PC-9 (cell line): ENCODE data around the gene RTEL1. TPM values are rescaled to one million over a fixed set of nuclear protein-coding genes. Genes with fewer than 3 reads are reported as not detected.

ENCODE experiments used
- BruUV-seq: library from RNA; stranded (reverse); fragments of 400-500 nt; replicated peaks from 2 replicates; lab custom pipeline; 2021; lab: Mats Ljungman, UMichigan
- CTCF ChIA-PET: fragments of 300-600 bp; sonication (Branson Sonifier 250); formaldehyde crosslinking; loops from one replicate; lab custom pipeline; 2022; ENCODE audit warnings: antibody characterized with exemption; lab: Charles Lee
- POLR2A ChIA-PET: fragments of 300-600 bp; sonication (Branson Sonifier 250); formaldehyde crosslinking; loops from one replicate; lab custom pipeline; 2022; ENCODE audit warnings: antibody characterized with exemption; ENCODE audit not compliant: unreplicated experiment; lab: Charles Lee
- DNase-seq, 2 experiments: peaks; one replicate each; pipeline versions ENCODE4 v3.0.0 to v3.0.0-alpha.2; 2015 to 2022; ENCODE audit warnings: mixed read lengths in 1 of 2
- H2AFZ ChIP-seq: fragments of 200-600 bp; sonication (generic); 2 replicates; pipeline ENCODE4 v1.8.1; 2017; ENCODE audit warnings: antibody characterized with exemption
- H3F3A ChIP-seq: fragments of 200-600 bp; sonication (generic); 2 replicates; pipeline ENCODE4 v1.8.1; 2017; ENCODE audit warnings: antibody characterized with exemption, mild to moderate bottlenecking, low read depth; ENCODE audit not compliant: insufficient read depth
- H3K27ac ChIP-seq: fragments of 200-600 bp; sonication (generic); 2 replicates; pipeline ENCODE4 v1.6.1; 2016; ENCODE audit warnings: mixed run types
- H3K27me3 ChIP-seq: fragments of 200-600 bp; sonication (generic); 2 replicates; pipeline ENCODE4 v1.6.1; 2016; ENCODE audit warnings: low read depth, mixed run types; ENCODE audit not compliant: insufficient read depth
- H3K36me3 ChIP-seq: fragments of 200-600 bp; sonication (generic); 2 replicates; pipeline ENCODE4 v1.6.1; 2016; ENCODE audit warnings: low read depth, mixed run types
- H3K4me1 ChIP-seq: fragments of 200-600 bp; sonication (generic); replicated peaks from 2 replicates; pipeline ENCODE4 v1.6.1; 2016; ENCODE audit warnings: mixed run types; ENCODE audit not compliant: insufficient read depth
- H3K4me2 ChIP-seq: fragments of 200-600 bp; sonication (generic); 2 replicates; pipeline ENCODE4 v1.6.1; 2017; ENCODE audit warnings: mixed run types
- H3K4me3 ChIP-seq: fragments of 200-600 bp; sonication (generic); 2 replicates; pipeline ENCODE4 v1.6.1; 2016; ENCODE audit warnings: mixed run types
- H3K79me2 ChIP-seq: fragments of 200-600 bp; sonication (generic); 2 replicates; pipeline ENCODE4 v1.6.1; 2017; ENCODE audit warnings: low read depth, mixed run types
- H3K9me2 ChIP-seq: fragments of 200-600 bp; sonication (generic); 2 replicates; pipeline ENCODE4 v1.8.1; 2017; ENCODE audit warnings: mild to moderate bottlenecking; ENCODE audit not compliant: insufficient read depth
- H3K9me3 ChIP-seq: fragments of 200-600 bp; sonication (generic); 2 replicates; pipeline ENCODE4 v1.8.1; 2016; ENCODE audit warnings: low read depth; ENCODE audit not compliant: insufficient read depth
- H4K20me1 ChIP-seq: fragments of 200-600 bp; sonication (generic); 2 replicates; pipeline ENCODE4 v1.8.1; 2017; ENCODE audit not compliant: insufficient read depth
- EZH2 ChIP-seq: fragments of 200-600 bp; sonication (generic); IDR thresholded peaks from 2 replicates; pipeline ENCODE4 v1.8.0; 2017; ENCODE audit warnings: antibody characterized with exemption, low read depth
- intact Hi-C: fragments of 100-400 bp; cut with micrococcal nuclease; formaldehyde crosslinking; loops from one replicate; pipeline ENCODE4 v1.10.0; 2022; ENCODE audit not compliant: unreplicated experiment
- total RNA-seq: library from RNA; stranded (reverse); gene quantifications from 2 replicates; pipeline ENCODE4 v1.2.3, GENCODE V29; 2021
- TF ChIP-seq, protein P1 (sequence below): fragments of 200-600 bp; sonication (generic); conservative IDR thresholded peaks from 2 replicates; pipeline ENCODE4 v1.6.1; 2017; ENCODE audit warnings: mixed run types, antibody characterized with exemption, mild to moderate bottlenecking, moderate library complexity

The RTEL1 gene
- total RNA-seq, 1 experiment from 2014 or later = 36.0 TPM

DNA sequence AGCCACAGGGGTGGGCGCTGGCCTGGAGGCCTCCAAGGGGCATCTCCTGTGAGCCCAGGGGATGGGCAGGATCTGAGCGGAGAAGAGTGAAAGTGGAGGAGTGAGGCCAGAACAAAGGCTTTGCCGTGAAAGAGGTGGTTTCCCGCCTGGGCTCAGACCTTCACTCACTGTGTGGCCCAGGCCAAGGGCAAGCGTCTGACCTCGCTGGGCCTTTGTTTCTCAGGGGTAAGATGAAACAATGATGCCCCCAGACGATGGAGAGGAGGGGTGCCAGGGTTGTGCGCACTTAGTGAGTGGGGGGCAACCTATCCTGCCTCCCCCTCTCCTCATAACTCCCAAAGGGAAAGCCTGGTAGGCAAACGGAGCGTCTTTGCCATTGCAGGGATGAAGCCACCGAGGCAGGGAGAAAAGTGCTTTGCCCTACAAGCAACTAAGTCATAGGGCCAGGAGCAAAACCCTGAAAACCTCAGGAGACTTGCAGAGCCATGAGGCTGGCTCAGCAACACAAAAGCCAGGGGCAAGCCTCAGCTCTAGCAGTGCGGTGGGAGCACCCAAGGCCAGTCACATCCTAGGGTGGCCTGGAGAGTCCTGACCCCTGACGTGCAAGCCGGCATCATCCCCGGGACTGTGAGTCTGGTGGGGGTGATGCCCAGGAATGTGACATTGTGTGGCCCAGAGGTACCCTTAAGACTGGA, 4.0 kb upstream of the RTEL1 start:
- Histone ChIP-seq H3K4me1 (peaks cover 9% of the 10 kb centered on the region), H3K79me2 (peaks cover 6% of the 10 kb centered on the region), H3K4me3 (no peak overlapping the region; the same call in 1 of the 2 replicates), H2AFZ (no peak overlapping the region), H4K20me1 (no peaks in the 10 kb centered on the region), H3K27ac (no peak overlapping the region), H3F3A (peaks cover 24% of the 10 kb centered on the region), H3K9me3 (no peaks in the 10 kb centered on the region), H3K36me3 (no peaks in the 10 kb centered on the region), H3K9me2 (no peaks in the 10 kb centered on the region), H3K4me2 (peak overlapping the region; percentile 63), H3K27me3 (no peaks in the 10 kb centered on the region)
- no peak for DNase-seq
- intact Hi-C loops = no loop called here
- no TSS peak for BruUV-seq
- POLR2A ChIA-PET = no interaction called here
- CTCF ChIA-PET = no interaction called here
- TF ChIP-seq, protein P1, sequence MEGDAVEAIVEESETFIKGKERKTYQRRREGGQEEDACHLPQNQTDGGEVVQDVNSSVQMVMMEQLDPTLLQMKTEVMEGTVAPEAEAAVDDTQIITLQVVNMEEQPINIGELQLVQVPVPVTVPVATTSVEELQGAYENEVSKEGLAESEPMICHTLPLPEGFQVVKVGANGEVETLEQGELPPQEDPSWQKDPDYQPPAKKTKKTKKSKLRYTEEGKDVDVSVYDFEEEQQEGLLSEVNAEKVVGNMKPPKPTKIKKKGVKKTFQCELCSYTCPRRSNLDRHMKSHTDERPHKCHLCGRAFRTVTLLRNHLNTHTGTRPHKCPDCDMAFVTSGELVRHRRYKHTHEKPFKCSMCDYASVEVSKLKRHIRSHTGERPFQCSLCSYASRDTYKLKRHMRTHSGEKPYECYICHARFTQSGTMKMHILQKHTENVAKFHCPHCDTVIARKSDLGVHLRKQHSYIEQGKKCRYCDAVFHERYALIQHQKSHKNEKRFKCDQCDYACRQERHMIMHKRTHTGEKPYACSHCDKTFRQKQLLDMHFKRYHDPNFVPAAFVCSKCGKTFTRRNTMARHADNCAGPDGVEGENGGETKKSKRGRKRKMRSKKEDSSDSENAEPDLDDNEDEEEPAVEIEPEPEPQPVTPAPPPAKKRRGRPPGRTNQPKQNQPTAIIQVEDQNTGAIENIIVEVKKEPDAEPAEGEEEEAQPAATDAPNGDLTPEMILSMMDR = no peak
- TF ChIP-seq EZH2 = no peak

DNA sequence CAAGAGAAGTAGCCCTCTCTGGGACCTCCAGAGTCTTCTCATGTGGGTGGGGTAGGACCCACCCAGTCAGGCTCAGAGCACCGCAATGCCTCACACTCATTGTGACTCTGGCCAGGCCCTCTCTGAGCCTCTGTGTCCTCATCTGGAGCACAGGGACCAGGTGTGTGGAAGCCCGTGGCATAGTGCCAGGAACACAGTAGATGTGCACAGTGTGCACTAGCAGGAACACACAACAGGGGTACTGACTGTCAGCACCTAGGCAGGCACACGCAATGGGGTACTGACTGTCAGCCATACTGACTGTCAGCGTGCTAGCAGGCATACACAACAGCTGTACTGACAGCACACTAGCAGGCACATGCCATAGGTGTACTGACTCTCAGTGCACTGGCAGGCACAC, 2.9 kb upstream of the RTEL1 start:
- intact Hi-C loops = no loop called here
- ChIA-PET POLR2A (no interaction called here), CTCF (no interaction called here)

DNA sequence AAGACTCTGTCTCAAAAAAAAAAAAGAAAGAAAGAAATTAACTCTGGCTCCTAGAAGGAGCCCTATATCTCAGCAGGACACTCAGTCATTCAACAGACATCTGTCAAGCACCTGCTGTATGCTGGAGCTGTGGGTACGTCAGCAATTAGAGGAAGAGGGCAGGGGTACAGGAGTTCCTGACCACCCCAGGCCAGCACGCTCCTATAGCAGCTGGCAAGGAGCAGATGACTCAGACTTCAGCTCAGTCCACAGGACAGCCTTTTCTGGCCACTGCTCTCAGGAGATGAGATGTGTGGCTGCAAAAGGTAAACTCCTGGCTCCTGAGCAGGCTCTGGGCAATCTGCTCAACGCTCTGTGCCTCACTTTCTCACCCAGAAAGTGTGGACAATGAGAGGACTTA, 1.7 kb upstream of the RTEL1 start:
- H3K27me3 ChIP-seq = no peaks in the 10 kb centered on the region
- POLR2A ChIA-PET = no interaction called here
- H3K9me3 ChIP-seq = no peaks in the 10 kb centered on the region
- H3F3A ChIP-seq = peaks cover 17% of the 10 kb centered on the region
- H3K36me3 ChIP-seq = peaks cover 8% of the 10 kb centered on the region; the same call in 1 of the 2 replicates
- intact Hi-C loops = no loop called here
- H4K20me1 ChIP-seq = no peaks in the 10 kb centered on the region
- BruUV-seq = no TSS peak
- H3K9me2 ChIP-seq = no peaks in the 10 kb centered on the region
- peaks cover 25% of the 10 kb centered on the region for H3K79me2 ChIP-seq
- DNase-seq = no peak
- TF ChIP-seq EZH2 = no peak
- TF ChIP-seq, protein P1 = no peak
- CTCF ChIA-PET = no interaction called here
- H3K4me3 ChIP-seq = no peak overlapping the region
- no peak overlapping the region for H2AFZ ChIP-seq
- H3K4me2 ChIP-seq = no peak overlapping the region
- H3K27ac ChIP-seq = no peak overlapping the region
- peaks cover 18% of the 10 kb centered on the region for H3K4me1 ChIP-seq

More for the DNA sequence above, 2.9 kb upstream of the RTEL1 start:
- peaks cover 17% of the 10 kb centered on the region for H3K79me2 ChIP-seq
- no peaks in the 10 kb centered on the region for H3K27me3 ChIP-seq
- peaks cover 23% of the 10 kb centered on the region for H3F3A ChIP-seq
- H2AFZ ChIP-seq = no peak overlapping the region
- no TSS peak for BruUV-seq
- TF ChIP-seq, protein P1 = no peak
- TF ChIP-seq EZH2 = no peak
- H3K9me2 ChIP-seq = no peaks in the 10 kb centered on the region
- DNase-seq = no peak
- H3K4me2 ChIP-seq = no peak overlapping the region
- H3K4me1 ChIP-seq = peaks cover 18% of the 10 kb centered on the region
- no peak overlapping the region for H3K4me3 ChIP-seq
- H4K20me1 ChIP-seq = no peaks in the 10 kb centered on the region
- no peaks in the 10 kb centered on the region for H3K36me3 ChIP-seq
- no peak overlapping the region for H3K27ac ChIP-seq
- H3K9me3 ChIP-seq = no peaks in the 10 kb centered on the region
